Endothelial cell of hepatic sinusoid (primary cell): ENCODE results near the gene NAA16.

ENCODE experiments used
- in situ Hi-C: cut with HindIII; loops from 2 replicates; pipeline ENCODE4 v1.10.0; 2017; ENCODE audit warnings: low sequenced_read_pairs

NAA16 gene

DNA sequence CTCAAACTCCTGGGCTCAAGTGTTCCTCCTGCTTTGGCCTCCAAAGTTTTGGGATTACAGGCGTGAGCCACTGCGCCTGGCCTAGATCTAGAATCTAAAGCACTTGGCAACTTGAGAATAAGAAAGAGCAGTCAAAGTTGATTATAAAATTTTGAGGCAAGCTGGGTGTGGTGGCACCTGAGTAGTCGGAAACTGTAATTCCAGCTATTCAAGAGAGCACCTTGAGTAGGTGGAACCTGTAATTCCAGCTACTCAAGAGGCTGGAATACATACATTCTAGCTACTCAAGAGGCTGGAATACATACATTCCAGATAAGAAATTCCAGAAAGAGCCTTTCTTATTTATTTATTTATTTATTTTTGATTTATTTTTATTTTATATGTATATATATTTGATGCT, 8.3 kb upstream of the NAA16 start:
- in situ Hi-C loops = no loop called here

DNA sequence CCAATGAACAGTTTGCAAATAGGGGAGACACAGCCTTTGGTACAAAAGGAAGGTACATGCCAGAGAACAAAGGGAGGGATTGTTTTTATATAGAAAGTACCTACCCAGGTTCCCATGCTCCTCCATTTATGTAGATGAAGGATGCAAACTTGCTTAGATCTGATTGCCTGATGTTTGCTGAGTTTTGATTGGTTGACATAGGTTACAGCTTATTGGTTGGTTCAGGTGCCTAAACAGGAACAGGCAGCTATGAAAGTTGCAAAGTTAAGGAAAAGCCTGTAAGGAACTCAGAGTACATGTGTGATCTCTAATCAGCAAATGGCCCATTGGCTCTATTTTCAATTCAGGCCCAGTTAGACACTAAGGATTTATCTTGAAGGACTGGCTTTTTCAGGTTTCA, 6.5 kb upstream of the NAA16 start:
- in situ Hi-C loops = no loop called here

DNA sequence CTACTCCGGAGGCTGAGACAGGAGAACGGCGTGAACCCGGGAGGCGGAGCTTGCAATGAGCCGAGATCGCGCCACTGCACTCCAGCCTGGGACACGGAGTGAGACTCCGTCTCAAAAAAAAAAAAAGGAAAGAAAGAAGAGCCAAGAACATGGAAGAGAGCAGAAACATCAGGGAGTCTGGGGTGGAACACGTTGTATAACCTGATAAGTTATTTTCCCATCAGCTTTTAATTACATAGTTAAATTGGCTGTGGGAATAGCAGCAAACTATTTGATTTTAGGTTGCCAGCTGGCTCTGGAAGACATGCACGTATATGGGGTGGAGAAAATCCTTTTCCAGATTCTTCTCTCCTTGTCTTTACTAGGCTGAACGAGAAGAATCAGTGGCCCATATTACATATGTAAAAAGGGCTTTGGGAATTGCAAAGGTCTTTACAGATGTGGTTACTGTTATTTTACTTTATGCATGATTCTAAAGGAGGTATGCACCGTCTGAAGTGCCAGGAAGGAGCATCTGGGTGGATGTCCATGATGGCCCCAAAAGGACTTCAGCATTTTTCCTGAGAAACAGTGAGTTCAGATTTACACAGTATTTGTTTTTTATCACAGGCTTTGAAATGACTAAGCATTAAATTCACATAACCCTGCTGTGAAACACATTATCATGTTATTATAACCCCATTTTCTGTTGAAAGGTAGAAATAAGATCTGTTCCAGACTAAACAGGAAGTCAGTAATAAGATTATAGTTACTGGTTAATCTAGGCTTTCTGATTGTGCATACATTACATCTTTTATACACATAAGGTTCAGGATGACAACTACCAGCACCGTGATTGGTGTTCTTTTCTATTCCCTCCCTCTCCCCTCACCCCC, 4.6 kb upstream of the NAA16 start:
- in situ Hi-C loops = no loop called here

DNA sequence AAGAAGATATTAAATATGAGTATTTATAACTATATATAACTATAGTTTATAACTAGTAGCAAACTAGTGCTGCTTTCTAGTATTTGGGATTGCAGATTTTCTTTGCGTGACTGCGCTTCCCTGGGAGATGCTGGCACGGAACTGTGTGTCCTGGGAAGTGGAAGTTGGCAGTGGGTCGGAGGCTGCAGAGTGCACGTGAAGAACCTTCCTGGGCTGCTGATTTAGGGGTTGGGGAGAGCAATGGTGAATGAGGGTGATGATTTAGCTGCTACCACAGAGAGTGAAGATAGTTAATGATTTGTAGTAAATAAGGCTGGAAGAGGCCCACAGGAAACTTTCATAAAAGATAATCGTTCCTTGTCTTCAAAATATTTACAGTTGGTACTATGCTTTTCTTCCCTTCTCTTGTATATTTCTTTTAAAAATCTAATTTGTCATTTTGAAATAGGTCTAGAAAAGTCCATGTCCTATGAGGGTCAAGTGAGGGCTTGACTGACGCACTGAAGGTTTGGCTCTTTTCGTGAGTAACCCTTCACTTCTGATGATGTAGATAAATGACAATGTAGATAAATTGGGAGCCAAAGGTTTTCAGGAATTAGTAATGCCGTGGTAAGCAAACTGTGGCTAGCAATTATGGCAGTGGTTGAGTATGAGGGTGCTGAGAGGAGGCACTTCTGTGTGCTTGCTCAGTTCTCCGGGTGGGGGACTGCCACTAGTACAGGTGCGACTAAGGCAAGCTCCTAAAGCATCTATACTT, 3.0 kb upstream of the NAA16 start:
- in situ Hi-C loops = no loop called here

DNA sequence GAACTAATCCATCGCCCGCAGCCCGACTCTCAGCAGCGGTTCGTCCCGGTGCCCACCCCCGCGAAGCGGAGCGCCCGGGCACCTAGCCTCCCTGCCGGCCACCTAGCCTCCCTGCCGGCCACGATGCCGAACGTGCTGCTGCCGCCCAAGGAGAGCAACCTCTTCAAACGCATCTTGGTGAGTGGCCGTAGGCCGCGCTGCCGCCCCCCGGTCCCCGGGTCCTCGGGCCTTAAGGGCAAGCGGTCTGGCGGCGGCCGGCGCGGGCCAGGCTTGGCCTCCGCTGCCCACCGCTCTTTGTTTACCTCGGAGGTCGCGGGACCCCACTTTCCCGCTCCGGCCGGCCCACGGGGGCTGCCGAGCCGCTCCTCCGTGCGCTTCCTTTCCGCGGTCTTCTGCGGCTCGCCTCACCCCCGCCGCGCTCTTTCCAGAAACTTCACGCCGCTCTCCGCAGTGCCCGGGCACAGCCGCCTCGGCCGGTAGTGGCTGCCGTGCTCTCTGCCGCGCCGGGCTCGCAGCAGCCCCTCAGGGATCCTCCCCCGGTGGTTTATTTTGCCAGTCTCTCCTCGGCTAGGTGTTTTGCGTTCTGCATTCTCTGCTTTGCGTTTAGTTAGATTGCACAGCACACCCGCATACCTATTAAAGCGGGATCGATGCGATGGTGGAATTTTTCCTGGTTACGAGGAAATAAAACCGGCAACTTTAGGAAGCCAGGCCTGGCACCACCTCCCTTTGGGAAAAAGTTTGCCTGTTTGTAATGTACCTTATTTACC, 524 bp downstream of the NAA16 start:
- in situ Hi-C loops = no loop called here

DNA sequence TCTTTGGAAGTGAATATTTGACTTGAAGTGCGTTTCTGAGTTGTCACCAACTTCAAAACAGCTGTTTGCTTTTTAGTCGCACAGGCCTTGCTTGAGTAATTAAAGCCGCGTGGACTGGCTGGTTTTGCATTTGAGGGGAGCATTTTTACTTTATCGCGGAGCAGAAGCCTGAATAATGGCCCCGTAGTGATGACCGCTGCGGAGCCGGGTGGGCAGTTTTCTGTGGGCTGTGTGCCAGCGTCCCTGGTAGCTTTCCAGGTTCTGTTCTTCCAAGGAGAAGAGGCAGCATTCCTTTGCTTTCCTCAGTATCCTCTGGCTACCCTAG, 1.1 kb downstream of the NAA16 start:
- in situ Hi-C loops = no loop called here

DNA sequence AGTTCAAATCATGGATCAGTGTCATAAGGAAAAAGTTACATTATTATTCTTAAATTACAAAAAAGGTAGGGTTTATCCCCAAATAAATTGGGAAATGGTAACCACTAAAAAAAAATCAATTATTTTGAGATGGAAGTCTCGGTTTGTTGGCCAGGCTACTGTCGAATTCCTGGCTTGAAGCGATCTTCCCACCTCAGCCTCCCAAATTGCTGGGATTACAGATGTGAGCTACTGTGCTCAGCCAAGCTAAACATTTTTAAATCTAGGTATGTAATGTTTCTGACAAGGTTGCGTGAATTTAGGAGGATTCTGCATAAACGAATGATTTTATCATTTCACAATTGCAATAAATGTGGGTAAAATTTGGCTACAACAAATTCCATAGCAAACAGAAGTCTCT, 2.0 kb downstream of the NAA16 start:
- in situ Hi-C loops = no loop called here

DNA sequence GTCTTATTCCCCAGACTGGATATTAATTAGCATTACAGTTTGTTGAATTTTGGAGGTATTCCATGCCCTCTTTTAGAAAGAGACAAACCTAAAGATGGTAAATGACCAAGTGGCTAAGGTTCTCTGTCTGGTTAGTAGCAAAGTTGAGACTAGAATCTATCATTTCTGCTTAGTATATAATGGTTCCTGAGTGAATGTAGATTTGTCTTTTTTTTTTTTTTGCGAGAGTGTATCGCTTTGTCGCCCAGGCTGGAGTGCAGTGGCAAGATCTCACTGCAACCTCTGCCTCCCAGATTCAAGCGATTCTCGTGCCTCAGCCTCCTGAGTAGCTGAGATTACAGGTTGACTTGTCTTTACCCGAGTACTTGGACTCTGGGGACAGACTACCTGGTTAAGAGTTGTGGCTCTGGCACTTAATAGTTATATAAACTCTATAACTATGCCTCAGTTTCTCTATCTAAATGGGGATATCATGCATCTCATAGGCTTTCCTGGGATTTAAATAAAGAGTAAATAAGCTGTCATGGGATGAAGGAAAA, 2.7 kb downstream of the NAA16 start:
- in situ Hi-C loops = no loop called here

DNA sequence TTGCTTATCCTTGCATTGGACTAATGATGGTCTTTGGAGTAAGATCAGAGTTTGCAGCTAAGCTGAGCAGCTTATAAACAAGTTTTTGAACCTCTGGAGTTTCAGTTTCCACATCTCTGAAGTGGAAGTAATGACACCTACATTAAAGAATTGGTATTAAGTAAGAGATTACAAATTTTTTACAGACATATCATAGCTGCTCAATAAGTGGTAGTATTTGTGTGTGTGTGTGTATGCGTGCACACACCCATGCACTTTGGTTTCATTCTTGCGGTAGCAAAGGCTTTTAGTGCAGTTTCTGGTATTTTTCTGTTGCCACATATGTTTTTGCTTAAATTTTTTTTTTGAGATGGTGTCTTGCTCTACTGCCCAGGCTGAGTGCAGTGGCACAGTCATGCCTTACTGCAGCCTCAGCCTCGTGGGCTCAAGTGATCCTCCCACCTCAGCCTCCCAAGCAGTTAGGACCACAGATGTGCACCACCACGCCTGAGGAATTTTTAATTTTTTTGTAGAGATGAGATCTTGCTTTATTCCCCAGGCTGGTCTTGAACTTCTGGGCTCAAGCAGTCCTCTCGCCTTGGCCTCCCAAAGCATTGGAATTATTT, 4.5 kb downstream of the NAA16 start:
- in situ Hi-C loops = no loop called here

DNA sequence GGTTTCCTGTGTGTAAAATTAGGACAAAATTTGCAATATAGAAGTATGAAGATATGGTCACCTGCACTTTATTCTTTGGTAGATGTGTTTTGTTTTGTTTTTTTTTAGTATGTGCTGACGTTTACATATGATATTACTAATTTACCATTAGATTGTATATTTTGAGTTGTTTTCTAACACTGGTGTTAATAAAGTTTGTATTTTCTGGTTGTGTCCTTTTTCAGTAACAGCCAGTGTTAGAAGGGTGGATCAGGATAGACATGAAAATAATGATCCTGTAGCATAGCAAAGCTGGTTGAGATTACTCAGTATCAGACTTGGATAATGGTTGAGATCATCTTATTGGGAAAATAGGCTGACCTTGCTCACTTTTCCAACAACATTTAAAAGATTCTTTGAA, 6.2 kb downstream of the NAA16 start:
- in situ Hi-C loops = no loop called here

DNA sequence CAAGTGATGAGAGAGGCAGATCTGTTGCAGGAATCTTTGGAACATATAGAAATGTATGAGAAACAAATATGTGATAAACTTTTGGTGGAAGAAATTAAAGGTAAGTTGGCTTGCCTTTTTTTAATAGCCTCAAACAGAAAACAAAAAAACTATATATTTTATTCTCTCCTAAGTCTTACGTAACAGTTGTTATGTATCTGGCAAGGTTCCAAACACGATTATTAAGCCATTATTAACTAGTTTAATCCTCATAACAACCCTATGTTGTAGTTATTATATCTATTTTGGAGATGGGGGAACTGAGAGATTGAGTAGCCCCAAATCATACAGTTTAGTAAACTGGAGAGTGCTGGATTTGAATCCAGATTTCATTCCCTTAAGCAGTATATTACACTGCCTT, 14.7 kb downstream of the NAA16 start:
- in situ Hi-C loops = no loop called here

DNA sequence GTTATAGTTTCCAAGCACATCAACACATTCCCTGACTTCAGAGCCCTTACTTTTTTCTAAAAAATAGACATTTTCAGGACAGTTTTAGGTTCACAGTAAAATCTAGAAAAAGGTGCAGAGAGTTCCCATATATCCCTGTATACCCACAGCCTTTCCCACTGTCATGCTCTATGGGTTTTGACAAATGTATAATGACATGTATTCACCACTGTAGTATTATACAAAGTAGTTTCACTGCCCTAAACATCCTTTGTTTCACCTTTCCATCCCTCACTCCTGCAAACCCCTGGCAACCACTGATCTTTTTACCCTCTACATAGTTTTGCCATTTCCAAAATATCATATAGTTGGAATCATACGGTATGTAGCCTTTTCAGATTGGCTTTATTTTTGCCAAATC, 15.6 kb downstream of the NAA16 start:
- in situ Hi-C loops = no loop called here

DNA sequence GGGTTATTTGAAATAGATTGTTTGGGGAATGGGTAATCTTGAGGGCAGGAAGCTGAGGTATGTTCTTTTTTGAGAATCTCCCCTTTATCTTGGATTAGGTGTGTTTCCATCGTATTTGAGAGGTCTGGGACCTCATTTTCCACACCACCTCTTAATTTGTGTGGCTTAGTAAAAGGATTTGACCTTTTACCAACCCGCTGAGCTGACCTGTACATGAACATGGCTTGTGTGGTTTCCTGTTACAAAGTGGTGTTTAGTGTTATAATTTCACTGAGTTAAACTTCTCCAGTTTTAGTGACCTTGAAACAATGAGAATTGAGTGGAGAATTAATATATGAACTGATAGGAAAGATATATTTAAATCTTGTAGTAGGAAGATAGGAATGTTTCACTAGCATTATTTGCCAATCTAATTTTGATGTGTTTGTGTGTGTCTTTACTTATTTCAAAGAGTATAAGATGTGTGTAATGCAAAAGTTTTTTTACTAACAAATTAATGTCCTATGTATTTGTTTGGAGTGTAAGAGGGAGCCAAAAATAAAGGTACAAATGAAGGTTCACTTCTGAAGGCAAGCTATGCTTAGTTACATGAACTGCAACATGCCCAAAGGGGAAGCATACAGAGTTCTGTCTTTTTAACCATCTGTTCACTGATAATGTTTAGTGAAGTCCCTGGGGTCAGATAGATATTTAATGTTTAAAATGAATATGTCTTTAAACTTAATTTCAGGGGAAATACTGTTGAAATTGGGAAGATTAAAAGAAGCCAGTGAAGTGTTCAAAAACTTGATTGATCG, 17.1 kb downstream of the NAA16 start:
- in situ Hi-C loops = no loop called here

DNA sequence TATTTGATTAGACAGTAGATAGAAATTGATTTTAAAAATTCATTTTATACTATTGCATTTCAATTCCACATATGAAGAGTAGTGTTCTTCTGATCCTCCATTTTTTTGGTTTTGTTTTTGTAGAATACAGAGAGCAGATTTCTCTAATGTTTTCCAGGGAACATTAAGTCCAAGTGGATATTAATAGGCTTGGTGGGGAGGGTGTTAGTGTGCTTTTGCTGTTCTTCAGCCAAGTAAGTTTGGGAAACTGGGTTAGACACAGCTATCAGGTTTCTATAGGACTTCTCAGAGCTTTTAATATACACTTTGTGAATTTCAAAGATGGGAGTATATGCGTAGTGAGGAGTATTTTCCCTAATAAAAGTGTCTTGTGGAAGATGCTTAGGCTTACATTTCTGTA, 21.8 kb downstream of the NAA16 start:
- in situ Hi-C loops = no loop called here

DNA sequence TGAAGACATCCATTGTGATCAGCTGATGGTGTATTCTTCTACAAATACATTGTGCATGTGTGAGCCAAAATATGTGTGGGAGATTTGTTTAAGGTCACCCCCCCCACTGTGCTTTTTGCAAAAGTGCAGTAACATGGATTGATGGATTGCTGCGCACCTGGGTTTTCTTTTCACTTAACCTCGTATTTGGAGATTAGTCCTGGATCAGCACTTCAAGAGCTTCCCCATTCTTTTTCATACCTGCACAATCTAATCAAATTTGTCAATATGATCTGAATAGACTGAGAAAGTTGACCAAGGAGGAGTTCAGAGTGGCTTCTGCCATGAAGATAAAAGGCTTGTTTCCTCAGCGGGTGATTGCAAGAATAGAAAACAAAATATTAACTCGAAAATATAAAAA, 23.7 kb downstream of the NAA16 start:
- in situ Hi-C loops = no loop called here

DNA sequence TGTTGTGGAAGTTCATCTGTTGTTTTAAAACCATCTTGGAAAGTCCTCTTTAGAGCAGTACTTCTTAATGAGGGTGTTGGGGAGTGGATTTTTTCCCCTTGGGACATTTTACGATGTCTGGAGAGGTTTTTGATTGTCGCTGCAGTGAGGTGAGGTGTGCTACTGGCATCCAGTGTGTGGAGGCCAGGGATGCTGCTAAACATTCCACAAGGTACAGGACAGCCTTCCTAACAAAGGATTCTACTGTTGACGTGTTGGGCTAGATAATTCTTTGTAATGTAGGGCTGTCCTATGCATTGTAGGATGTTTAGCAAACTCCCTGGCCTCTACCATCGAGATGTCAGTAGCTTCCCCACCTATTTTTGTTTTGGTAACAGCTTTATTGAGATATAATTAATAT, 33.3 kb downstream of the NAA16 start:
- in situ Hi-C loops = no loop called here

DNA sequence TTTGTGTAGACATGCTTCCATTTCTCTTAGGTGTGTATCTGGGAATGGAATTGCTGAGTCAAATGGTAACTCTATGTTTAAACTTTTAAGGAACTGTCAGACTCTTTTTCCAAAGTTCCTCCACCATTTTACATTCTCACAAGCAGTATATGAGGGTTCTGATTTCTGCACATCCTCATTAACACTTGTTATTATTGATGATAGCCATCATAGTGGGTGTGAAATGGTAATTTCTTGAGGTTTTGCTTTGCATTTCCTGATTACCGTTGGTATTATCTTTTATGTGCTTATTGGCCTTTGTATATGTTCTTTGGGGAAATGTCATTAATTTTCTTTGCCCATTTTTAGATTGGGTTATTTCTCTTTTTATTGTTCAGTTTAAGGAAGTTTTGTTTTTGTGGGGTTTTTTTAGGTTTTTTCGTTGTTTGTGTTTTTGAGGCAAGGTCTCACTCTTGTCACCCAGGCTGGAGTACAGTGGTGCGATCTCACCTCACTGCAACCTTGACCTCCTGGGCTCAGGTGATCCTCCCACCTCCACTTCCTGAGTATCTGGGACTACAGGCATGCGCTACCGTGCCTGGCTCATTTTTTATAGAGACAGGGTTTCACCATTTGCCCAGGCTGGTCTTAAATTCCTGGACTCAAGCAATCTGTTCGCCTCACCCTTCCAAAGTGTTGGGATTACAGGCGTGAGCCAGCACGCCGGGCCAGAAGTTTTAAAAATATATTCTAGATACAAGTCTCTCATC, 34.3 kb downstream of the NAA16 start:
- in situ Hi-C loops = no loop called here

DNA sequence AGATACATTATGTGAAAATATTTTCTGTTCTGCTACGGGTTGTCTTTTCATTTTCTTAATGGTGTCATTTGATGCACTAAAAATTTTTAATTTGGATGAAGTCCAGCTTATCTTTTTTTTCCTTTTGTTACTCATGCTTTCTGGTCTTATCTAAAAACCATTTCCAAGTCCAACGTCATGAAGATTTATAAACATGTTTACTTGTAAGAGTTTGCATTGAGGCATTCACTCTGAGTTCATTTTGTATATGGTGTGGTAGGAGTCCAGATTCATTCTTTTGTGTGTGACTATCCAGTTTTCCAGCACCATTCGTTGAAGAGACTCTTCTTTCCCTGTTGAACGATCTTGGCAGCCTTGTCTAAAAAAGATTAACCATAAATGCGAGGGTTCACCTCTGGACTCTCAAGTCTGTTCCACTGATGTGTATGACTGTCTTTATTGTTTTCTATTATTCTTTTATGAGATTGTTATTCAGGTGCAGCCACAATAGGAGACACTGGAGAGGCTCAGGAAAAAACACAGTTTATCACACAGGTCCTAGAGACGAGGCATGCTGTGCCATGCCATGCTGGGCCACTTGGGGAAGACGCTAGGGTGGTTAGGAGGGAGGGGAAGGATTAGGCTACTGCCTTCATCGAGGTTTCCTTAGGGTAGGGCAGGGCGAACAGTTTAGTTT, 35.0 kb downstream of the NAA16 start:
- in situ Hi-C loops = no loop called here
